ENCODE data around the gene SLC6A19.
"Not testable (repeated sequence)": the region's sequence is repeated elsewhere in the genome, so short reads cannot be mapped to it uniquely, and the experiment has no call there.

DNA sequence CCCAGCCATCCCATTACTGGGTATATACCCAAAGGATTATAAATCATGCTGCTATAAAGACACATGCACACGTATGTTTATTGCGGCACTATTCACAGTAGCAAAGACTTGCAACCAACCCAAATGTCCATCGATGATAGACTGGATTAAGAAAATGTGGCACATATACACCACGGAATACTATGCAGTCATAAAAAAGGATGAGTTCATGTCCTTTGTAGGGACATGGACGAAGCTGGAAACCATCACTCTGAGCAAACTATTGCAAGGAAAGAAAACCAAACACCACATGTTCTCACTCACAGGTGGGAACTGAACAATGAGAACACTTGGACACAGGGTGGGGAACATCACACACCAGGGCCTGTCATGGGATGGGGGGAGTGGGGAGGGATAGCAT is 66.1 kb downstream of the SLC6A19 start:
- TF ChIP-seq CTCF (IDR thresholded peaks at IDR 0.05; ENCODE audit: insufficient read depth, low read length, poor library complexity, severe bottlenecking); EZH2phosphoT487 (conservative IDR thresholded peaks at IDR 0.05; ENCODE audit: low read length): not testable (repeated sequence)

All from SU-DHL-6 (cell line).